T-helper 2 cell treated with Interferon-gamma antibody and Interleukin-4, amounts not matched to agents 5 μg/mL and 100 μg/mL, for 36 hours (primary cell): ENCODE data around the gene CASZ1.

Experiments
- DNase-seq: peaks from one replicate; pipeline ENCODE4 v3.0.0; 2021; ENCODE audit warnings: low spot score
- H3K27ac Mint-ChIP-seq: one replicate; pipeline ENCODE4 v1.8.0; 2021; ENCODE audit warnings: mild to moderate bottlenecking, mixed read lengths
- H3K27me3 Mint-ChIP-seq: one replicate; pipeline ENCODE4 v1.8.0; 2021; ENCODE audit warnings: low read depth, mixed read lengths
- H3K36me3 Mint-ChIP-seq: one replicate; pipeline ENCODE4 v1.8.0; 2021; ENCODE audit warnings: low read depth, mixed read lengths
- H3K4me1 Mint-ChIP-seq: one replicate; pipeline ENCODE4 v1.8.0; 2021; ENCODE audit warnings: low read depth, mixed read lengths
- H3K4me3 Mint-ChIP-seq: one replicate; pipeline ENCODE4 v1.8.0; 2022; ENCODE audit warnings: mild to moderate bottlenecking, moderate library complexity, mixed read lengths
- H3K9me3 Mint-ChIP-seq: one replicate; pipeline ENCODE4 v1.8.0; 2021; ENCODE audit warnings: mixed read lengths

Gene CASZ1

GRCh38 chr1:10667861-10668761 is 128.3 kb downstream of the CASZ1 start:
- Mint-ChIP-seq H3K9me3 (no peaks in the 10 kb centered on the region), H3K27me3 (no peaks in the 10 kb centered on the region), H3K36me3 (no peaks in the 10 kb centered on the region), H3K4me1 (no peaks in the 10 kb centered on the region), H3K27ac (no peak overlapping the region), H3K4me3 (no peak overlapping the region)
- DNase-seq, result no peak

GRCh38 chr1:10665930-10666850 is 130.3 kb downstream of the CASZ1 start:
- no peaks in the 10 kb centered on the region for H3K4me1 Mint-ChIP-seq
- H3K36me3 Mint-ChIP-seq, result no peaks in the 10 kb centered on the region
- no peak overlapping the region for H3K4me3 Mint-ChIP-seq
- DNase-seq, result no peak
- H3K9me3 Mint-ChIP-seq, result no peaks in the 10 kb centered on the region
- H3K27me3 Mint-ChIP-seq, result no peaks in the 10 kb centered on the region
- H3K27ac Mint-ChIP-seq, result no peak overlapping the region

GRCh38 chr1:10665226-10665625 is 131.2 kb downstream of the CASZ1 start:
- Mint-ChIP-seq H3K4me3 (no peak overlapping the region), H3K4me1 (no peaks in the 10 kb centered on the region), H3K36me3 (no peaks in the 10 kb centered on the region), H3K9me3 (no peaks in the 10 kb centered on the region), H3K27me3 (no peaks in the 10 kb centered on the region), H3K27ac (no peak overlapping the region)
- no peak for DNase-seq

- no peaks in the 10 kb centered on the region for H3K4me1 Mint-ChIP-seq
- H3K36me3 Mint-ChIP-seq, result no peaks in the 10 kb centered on the region
- H3K27me3 Mint-ChIP-seq, result no peaks in the 10 kb centered on the region
- H3K4me3 Mint-ChIP-seq, result no peak overlapping the region
- no peak for DNase-seq
- no peak overlapping the region for H3K27ac Mint-ChIP-seq
- no peaks in the 10 kb centered on the region for H3K9me3 Mint-ChIP-seq
Measured at GRCh38 chr1:10664251-10664650, 132.2 kb downstream of the CASZ1 start.

GRCh38 chr1:10663678-10664035 is 132.8 kb downstream of the CASZ1 start:
- H3K36me3 Mint-ChIP-seq, result no peaks in the 10 kb centered on the region
- no peaks in the 10 kb centered on the region for H3K9me3 Mint-ChIP-seq
- no peak overlapping the region for H3K4me3 Mint-ChIP-seq
- no peak overlapping the region for H3K27ac Mint-ChIP-seq
- no peaks in the 10 kb centered on the region for H3K27me3 Mint-ChIP-seq
- no peaks in the 10 kb centered on the region for H3K4me1 Mint-ChIP-seq
- no peak for DNase-seq

- no peak for DNase-seq
- Mint-ChIP-seq H3K27me3 (no peaks in the 10 kb centered on the region), H3K36me3 (no peaks in the 10 kb centered on the region), H3K4me3 (no peak overlapping the region), H3K9me3 (no peaks in the 10 kb centered on the region), H3K27ac (no peak overlapping the region), H3K4me1 (no peaks in the 10 kb centered on the region)
Measured at GRCh38 chr1:10662824-10663677, 133.4 kb downstream of the CASZ1 start.

GRCh38 chr1:10662090-10662688 is 134.3 kb downstream of the CASZ1 start:
- Mint-ChIP-seq H3K4me1 (no peaks in the 10 kb centered on the region), H3K4me3 (no peak overlapping the region), H3K27ac (no peak overlapping the region), H3K9me3 (no peaks in the 10 kb centered on the region), H3K36me3 (no peaks in the 10 kb centered on the region), H3K27me3 (no peaks in the 10 kb centered on the region)
- no peak for DNase-seq

GRCh38 chr1:10661453-10661852 is 135.0 kb downstream of the CASZ1 start:
- no peaks in the 10 kb centered on the region for H3K9me3 Mint-ChIP-seq
- no peaks in the 10 kb centered on the region for H3K36me3 Mint-ChIP-seq
- no peak overlapping the region for H3K4me3 Mint-ChIP-seq
- DNase-seq, result no peak
- no peak overlapping the region for H3K27ac Mint-ChIP-seq
- H3K27me3 Mint-ChIP-seq, result no peaks in the 10 kb centered on the region
- H3K4me1 Mint-ChIP-seq, result no peaks in the 10 kb centered on the region

GRCh38 chr1:10659646-10660540 is 136.6 kb downstream of the CASZ1 start:
- Mint-ChIP-seq H3K36me3 (no peaks in the 10 kb centered on the region), H3K4me1 (no peaks in the 10 kb centered on the region), H3K27ac (no peak overlapping the region), H3K4me3 (no peak overlapping the region), H3K27me3 (no peaks in the 10 kb centered on the region), H3K9me3 (no peaks in the 10 kb centered on the region)
- no peak for DNase-seq

- Mint-ChIP-seq H3K36me3 (no peaks in the 10 kb centered on the region), H3K27ac (no peak overlapping the region), H3K4me1 (no peaks in the 10 kb centered on the region), H3K27me3 (no peaks in the 10 kb centered on the region), H3K4me3 (no peak overlapping the region), H3K9me3 (no peaks in the 10 kb centered on the region)
- no peak for DNase-seq
Measured at GRCh38 chr1:10659218-10659617, 137.2 kb downstream of the CASZ1 start.

GRCh38 chr1:10658396-10659066 is 137.9 kb downstream of the CASZ1 start:
- DNase-seq, result no peak
- no peaks in the 10 kb centered on the region for H3K9me3 Mint-ChIP-seq
- no peak overlapping the region for H3K27ac Mint-ChIP-seq
- no peak overlapping the region for H3K4me3 Mint-ChIP-seq
- no peaks in the 10 kb centered on the region for H3K4me1 Mint-ChIP-seq
- H3K36me3 Mint-ChIP-seq, result no peaks in the 10 kb centered on the region
- no peaks in the 10 kb centered on the region for H3K27me3 Mint-ChIP-seq

- Mint-ChIP-seq H3K4me1 (no peaks in the 10 kb centered on the region), H3K9me3 (no peaks in the 10 kb centered on the region), H3K4me3 (no peak overlapping the region), H3K27me3 (no peaks in the 10 kb centered on the region), H3K27ac (no peak overlapping the region), H3K36me3 (no peaks in the 10 kb centered on the region)
- DNase-seq, result no peak
Measured at GRCh38 chr1:10657088-10657847, 139.2 kb downstream of the CASZ1 start.
